Measurements from ENCODE around the gene SRD5A2.

GRCh38 chr2:31533036-31533435, 47.7 kb downstream of the SRD5A2 start:
- TF ChIP-seq POLR2AphosphoS5 (IDR thresholded peaks at IDR 0.05) = no peak
- no peak for TF ChIP-seq CTCF (IDR thresholded peaks at IDR 0.05)

All from breast epithelium (tissue), 3 donors.